Calu3 (cell line): Measurements from ENCODE around the gene IVD. TPM values are rescaled to one million over a fixed set of nuclear protein-coding genes. Genes with fewer than 3 reads are reported as not detected.

Source experiments
- BruUV-seq: library from RNA; stranded (reverse); fragments of 400-500 nt; replicated peaks from 2 replicates; lab custom pipeline; 2021; lab: Mats Ljungman, UMichigan
- CTCF ChIA-PET: fragments of 300-600 bp; sonication (Branson Sonifier 250); formaldehyde crosslinking; loops from one replicate; lab custom pipeline; 2022; ENCODE audit warnings: antibody characterized with exemption; lab: Charles Lee
- DNase-seq: peaks from one replicate; pipeline ENCODE4 v3.0.0; 2022
- H3K27ac Mint-ChIP-seq: one replicate; pipeline ENCODE4 v1.8.0; 2022; ENCODE audit warnings: mixed read lengths; ENCODE audit not compliant: unreplicated experiment
- H3K27me3 Mint-ChIP-seq: one replicate; pipeline ENCODE4 v1.8.0; 2022; ENCODE audit warnings: mixed read lengths; ENCODE audit not compliant: unreplicated experiment
- H3K36me3 Mint-ChIP-seq: one replicate; pipeline ENCODE4 v1.8.0; 2022; ENCODE audit warnings: mild to moderate bottlenecking, moderate library complexity, mixed read lengths; ENCODE audit not compliant: insufficient read depth, unreplicated experiment
- H3K4me1 Mint-ChIP-seq: one replicate; pipeline ENCODE4 v1.8.0; 2022; ENCODE audit warnings: mild to moderate bottlenecking, low read depth, mixed read lengths; ENCODE audit not compliant: unreplicated experiment
- H3K4me3 Mint-ChIP-seq: one replicate; pipeline ENCODE4 v1.8.0; 2022; ENCODE audit warnings: mild to moderate bottlenecking, low read depth, moderate library complexity, mixed read lengths; ENCODE audit not compliant: unreplicated experiment
- H3K9me3 Mint-ChIP-seq: one replicate; pipeline ENCODE4 v1.8.0; 2022; ENCODE audit warnings: low read depth, mixed read lengths; ENCODE audit not compliant: unreplicated experiment
- CTCF ChIP-seq: fragments of 200-600 bp; IDR thresholded peaks from one replicate; pipeline ENCODE4 v1.8.0; 2022; ENCODE audit warnings: antibody characterized with exemption; ENCODE audit not compliant: unreplicated experiment
- intact Hi-C: fragments of 100-400 bp; cut with micrococcal nuclease; formaldehyde crosslinking; loops from one replicate; pipeline ENCODE4 v1.10.0; 2022; ENCODE audit not compliant: unreplicated experiment
- total RNA-seq: library from RNA; stranded (reverse); gene quantifications from 2 replicates; pipeline ENCODE4 v1.2.3, GENCODE V29; 2022

Gene IVD
- total RNA-seq, 1 experiment from 2014 or later, result 46.6 TPM

- no peak overlapping the region for H3K4me3 Mint-ChIP-seq
- H3K27ac Mint-ChIP-seq, result no peak overlapping the region
- H3K4me1 Mint-ChIP-seq, result no peaks in the 10 kb centered on the region
- H3K27me3 Mint-ChIP-seq, result no peaks in the 10 kb centered on the region
- peaks cover 5% of the 10 kb centered on the region for H3K36me3 Mint-ChIP-seq
- H3K9me3 Mint-ChIP-seq, result no peaks in the 10 kb centered on the region
- BruUV-seq, result no TSS peak
- CTCF ChIA-PET, result no interaction called here
- intact Hi-C loops, result no loop called here
- no peak for TF ChIP-seq CTCF
- no peak for DNase-seq
Measured at GRCh38 chr15:40467261-40467615, 61.6 kb downstream of the IVD start.

GRCh38 chr15:40468898-40469331 is 63.3 kb downstream of the IVD start:
- Mint-ChIP-seq H3K36me3 (no peaks in the 10 kb centered on the region), H3K27me3 (no peaks in the 10 kb centered on the region), H3K4me1 (no peaks in the 10 kb centered on the region), H3K27ac (no peak overlapping the region), H3K4me3 (no peak overlapping the region), H3K9me3 (no peaks in the 10 kb centered on the region)
- CTCF ChIA-PET, result no interaction called here
- intact Hi-C loops, result no loop called here
- BruUV-seq, result no TSS peak
- DNase-seq, result no peak
- TF ChIP-seq CTCF, result no peak

- DNase-seq, result no peak
- no TSS peak for BruUV-seq
- no peak for TF ChIP-seq CTCF
- peaks cover 7% of the 10 kb centered on the region for H3K27me3 Mint-ChIP-seq
- no peaks in the 10 kb centered on the region for H3K9me3 Mint-ChIP-seq
- no peaks in the 10 kb centered on the region for H3K4me1 Mint-ChIP-seq
- intact Hi-C loops, result no loop called here
- CTCF ChIA-PET, result no interaction called here
- H3K36me3 Mint-ChIP-seq, result no peaks in the 10 kb centered on the region
- H3K4me3 Mint-ChIP-seq, result no peak overlapping the region
- H3K27ac Mint-ChIP-seq, result no peak overlapping the region
Measured at GRCh38 chr15:40469776-40470390, 64.3 kb downstream of the IVD start.

GRCh38 chr15:40470423-40471104 is 65.0 kb downstream of the IVD start, which contains the start of gene CHST14:
CHST14 (plus strand) TSS chr15:40470984; CDS start chr15:40471214, 230 bp downstream.
- peaks cover 13% of the 10 kb centered on the region for H3K27me3 Mint-ChIP-seq
- intact Hi-C loops, result no loop called here
- H3K36me3 Mint-ChIP-seq, result no peaks in the 10 kb centered on the region
- no peak within 1 kb of the TSS for H3K27ac Mint-ChIP-seq
- BruUV-seq, result no TSS peak
- no peak for TF ChIP-seq CTCF
- no peaks in the 10 kb centered on the region for H3K9me3 Mint-ChIP-seq
- no peaks in the 10 kb centered on the region for H3K4me1 Mint-ChIP-seq
- peak within 1 kb of the TSS; percentile 67 for H3K4me3 Mint-ChIP-seq
- CTCF ChIA-PET, result no interaction called here
- DNase-seq, result peak; percentile 48

Other genes with a start within 250 kb of the IVD start
- gene BUB1B, start 244.7 kb upstream of the IVD start, total RNA-seq, result 39.0 and 41.8 TPM in 2 replicates
- 7.0 and 7.1 TPM in 2 replicates for gene PAK6, start 166.7 kb upstream of the IVD start, total RNA-seq
- 0.56 TPM in 1 of 2 replicates, not detected in the other for gene ANKRD63, start 122.7 kb upstream of the IVD start, total RNA-seq
- gene PLCB2, start 97.9 kb upstream of the IVD start, total RNA-seq, result 37.3 and 43.1 TPM in 2 replicates
- 14.3 and 16.6 TPM in 2 replicates for gene INAFM2, start 82.1 kb upstream of the IVD start, total RNA-seq
- 85.6 and 102 TPM in 2 replicates for gene CCDC9B, start 64.9 kb upstream of the IVD start, total RNA-seq
- not detected in 2 replicates for gene PHGR1, start 54.8 kb upstream of the IVD start, total RNA-seq
- gene DISP2, start 47.6 kb upstream of the IVD start, total RNA-seq, result 1.1 and 1.3 TPM in 2 replicates
- 29.5 and 44.5 TPM in 2 replicates for gene KNSTRN, start 23.1 kb upstream of the IVD start, total RNA-seq
- gene BAHD1, start 35.2 kb downstream of the IVD start, total RNA-seq, result 15.6 and 17.2 TPM in 2 replicates
- gene CHST14, start 65.2 kb downstream of the IVD start, total RNA-seq, result 8.7 and 11.5 TPM in 2 replicates
- gene CCDC32, start 159.2 kb downstream of the IVD start, total RNA-seq, result 11.4 and 13.6 TPM in 2 replicates
- 8.5 and 9.2 TPM in 2 replicates for gene RPUSD2, start 163.5 kb downstream of the IVD start, total RNA-seq
- gene KNL1, start 188.5 kb downstream of the IVD start, total RNA-seq, result 11.0 and 19.0 TPM in 2 replicates